ENCODE data around the gene SLC30A7. TPM values are rescaled to one million over a fixed set of nuclear protein-coding genes. Genes with fewer than 3 reads are reported as not detected.

The SLC30A7 gene
- total RNA-seq, 1 experiment from 2014 or later = 31.4 TPM

GRCh38 chr1:100862591-100862990 is 33.3 kb upstream of the SLC30A7 start:
- no TSS peak for BruUV-seq (replicated peaks)
- no peaks in the 10 kb centered on the region for H3K4me1 ChIP-seq (ENCODE audit: insufficient read depth, low read length, poor library complexity, severe bottlenecking)
- no peak for TF ChIP-seq CTCF (conservative IDR thresholded peaks at IDR 0.05; ENCODE audit: low read depth, low read length)
- no peak for TF ChIP-seq EZH2 (IDR thresholded peaks at IDR 0.05; ENCODE audit: borderline replicate concordance, low read depth, low read length, poor library complexity, severe bottlenecking)
- DNase-seq (ENCODE audit: low spot score) = no peak
- CTCF ChIA-PET = no interaction called here
- intact Hi-C loops (cut with micrococcal nuclease; ENCODE audit: unreplicated experiment) = no loop called here
- POLR2A ChIA-PET (ENCODE audit: low non-redundant PET) = no interaction called here
- no peaks in the 10 kb centered on the region for H3K36me3 ChIP-seq (ENCODE audit: insufficient read depth, low read length, poor library complexity, severe bottlenecking)
- no peaks in the 10 kb centered on the region for H3K27me3 ChIP-seq (replicated peaks; ENCODE audit: insufficient read depth, low read depth, low read length, poor library complexity)
- H3K27ac ChIP-seq (ENCODE audit: low read depth, low read length, poor library complexity, severe bottlenecking) = no peak overlapping the region
- no peaks in the 10 kb centered on the region for H3K9me3 ChIP-seq (ENCODE audit: low read depth, low read length, poor library complexity, severe bottlenecking)
- H3K4me3 ChIP-seq (ENCODE audit: low read depth, low read length, poor library complexity, severe bottlenecking) = no peak overlapping the region

DNA sequence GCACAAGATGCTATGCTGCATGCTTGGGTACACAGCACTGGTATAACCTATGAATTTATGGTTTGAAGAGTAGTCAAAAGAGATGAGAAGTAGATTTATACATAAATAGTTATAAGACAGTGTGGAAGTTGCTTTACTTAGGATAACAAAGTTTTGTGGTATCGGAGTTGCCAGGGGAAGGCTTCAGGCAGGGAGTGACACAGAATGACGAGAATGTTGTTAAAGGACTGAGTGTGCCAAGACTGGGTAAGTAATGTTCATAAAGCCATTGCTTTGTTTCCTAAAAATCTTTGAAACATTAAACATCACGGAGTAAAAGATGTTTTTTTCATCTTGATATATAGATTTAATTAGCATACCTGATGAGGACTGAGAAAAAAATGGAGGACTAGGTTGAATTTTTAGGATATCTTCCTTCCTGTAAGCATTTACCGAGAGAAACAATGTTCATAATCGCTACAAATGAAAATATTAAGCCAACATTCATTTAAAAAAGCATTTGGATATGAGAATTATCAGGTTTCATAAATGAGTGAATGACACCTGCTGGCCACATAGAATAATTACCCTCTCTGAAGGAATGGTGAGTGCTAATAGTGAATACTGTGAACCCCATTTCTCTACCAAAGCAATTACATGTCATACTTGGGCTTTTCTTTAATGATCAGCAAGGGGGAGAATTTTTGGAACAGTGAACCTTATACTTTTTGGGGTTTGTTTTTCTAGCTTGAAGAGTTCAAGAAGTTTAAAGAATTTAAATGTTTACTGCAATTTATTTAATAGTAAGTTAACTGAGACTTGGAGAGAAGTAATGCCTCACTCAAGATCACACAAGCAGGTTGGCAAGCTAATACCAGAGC is 29.6 kb upstream of the SLC30A7 start:
- BruUV-seq (replicated peaks) = no TSS peak
- POLR2A ChIA-PET (ENCODE audit: low non-redundant PET) = no interaction called here
- Histone ChIP-seq H3K27ac (ENCODE audit: low read depth, low read length, poor library complexity, severe bottlenecking) (no peak overlapping the region), H3K27me3 (replicated peaks; ENCODE audit: insufficient read depth, low read depth, low read length, poor library complexity) (no peaks in the 10 kb centered on the region), H3K4me3 (ENCODE audit: low read depth, low read length, poor library complexity, severe bottlenecking) (no peak overlapping the region), H3K36me3 (ENCODE audit: insufficient read depth, low read length, poor library complexity, severe bottlenecking) (no peaks in the 10 kb centered on the region), H3K4me1 (ENCODE audit: insufficient read depth, low read length, poor library complexity, severe bottlenecking) (no peaks in the 10 kb centered on the region), H3K9me3 (ENCODE audit: low read depth, low read length, poor library complexity, severe bottlenecking) (no peaks in the 10 kb centered on the region)
- peak; percentile 40 for DNase-seq (ENCODE audit: low spot score)
- CTCF ChIA-PET = no interaction called here
- intact Hi-C loops (cut with micrococcal nuclease; ENCODE audit: unreplicated experiment) = loop anchor here (1.0 to 2.0 kb wide), 2 partner anchors 260 to 1057 kb away; no protein-coding TSS in a partner anchor
- no peak for TF ChIP-seq EZH2 (IDR thresholded peaks at IDR 0.05; ENCODE audit: borderline replicate concordance, low read depth, low read length, poor library complexity, severe bottlenecking)
- peak; percentile 68 for TF ChIP-seq CTCF (conservative IDR thresholded peaks at IDR 0.05; ENCODE audit: low read depth, low read length)

GRCh38 chr1:100866901-100867206 is 29.0 kb upstream of the SLC30A7 start:
- Histone ChIP-seq H3K4me1 (ENCODE audit: insufficient read depth, low read length, poor library complexity, severe bottlenecking) (no peaks in the 10 kb centered on the region), H3K27me3 (replicated peaks; ENCODE audit: insufficient read depth, low read depth, low read length, poor library complexity) (no peaks in the 10 kb centered on the region), H3K36me3 (ENCODE audit: insufficient read depth, low read length, poor library complexity, severe bottlenecking) (no peaks in the 10 kb centered on the region), H3K4me3 (ENCODE audit: low read depth, low read length, poor library complexity, severe bottlenecking) (no peak overlapping the region), H3K27ac (ENCODE audit: low read depth, low read length, poor library complexity, severe bottlenecking) (no peak overlapping the region), H3K9me3 (ENCODE audit: low read depth, low read length, poor library complexity, severe bottlenecking) (no peaks in the 10 kb centered on the region)
- intact Hi-C loops (cut with micrococcal nuclease; ENCODE audit: unreplicated experiment) = loop anchor here (1.0 to 2.0 kb wide), 2 partner anchors 261 to 1058 kb away; no protein-coding TSS in a partner anchor
- CTCF ChIA-PET = no interaction called here
- DNase-seq (ENCODE audit: low spot score) = no peak
- TF ChIP-seq EZH2 (IDR thresholded peaks at IDR 0.05; ENCODE audit: borderline replicate concordance, low read depth, low read length, poor library complexity, severe bottlenecking) = no peak
- no peak for TF ChIP-seq CTCF (conservative IDR thresholded peaks at IDR 0.05; ENCODE audit: low read depth, low read length)
- no TSS peak for BruUV-seq (replicated peaks)
- POLR2A ChIA-PET (ENCODE audit: low non-redundant PET) = no interaction called here
